ENCODE measurements around the gene SATB1. TPM values are rescaled to one million over a fixed set of nuclear protein-coding genes. Genes with fewer than 3 reads are reported as not detected.

Gene SATB1
- polyA plus RNA-seq, 1 experiment, result 10.8 TPM

GRCh38 chr3:18346097-18346496 is 79.0 kb downstream of the SATB1 start:
- Histone ChIP-seq H3K4me3 (ENCODE audit: low read depth, low read length) (no peak overlapping the region), H3K36me3 (ENCODE audit: control insufficient read depth, insufficient read depth, low read length) (no peaks in the 10 kb centered on the region), H3K27me3 (ENCODE audit: control insufficient read depth, insufficient read depth, low read length) (no peaks in the 10 kb centered on the region)
- TF ChIP-seq CTCF (IDR thresholded peaks at IDR 0.05; ENCODE audit: insufficient read depth, low read depth, low read length), result no peak
- no peak for DNase-seq (ENCODE audit: low read depth)
- CTCF ChIA-PET, result no interaction called here
- POLR2A ChIA-PET, result no interaction called here

- H3K27me3 ChIP-seq (ENCODE audit: control insufficient read depth, insufficient read depth, low read length), result no peaks in the 10 kb centered on the region
- DNase-seq (ENCODE audit: low read depth), result no peak
- no peak for TF ChIP-seq CTCF (IDR thresholded peaks at IDR 0.05; ENCODE audit: insufficient read depth, low read depth, low read length)
- CTCF ChIA-PET, result no interaction called here
- no peaks in the 10 kb centered on the region for H3K36me3 ChIP-seq (ENCODE audit: control insufficient read depth, insufficient read depth, low read length)
- POLR2A ChIA-PET, result no interaction called here
- no peak overlapping the region for H3K4me3 ChIP-seq (ENCODE audit: low read depth, low read length)
Observed at GRCh38 chr3:18345015-18345367, 80.1 kb downstream of the SATB1 start.

- CTCF ChIA-PET, result no interaction called here
- Histone ChIP-seq H3K36me3 (ENCODE audit: control insufficient read depth, insufficient read depth, low read length) (no peaks in the 10 kb centered on the region), H3K4me3 (ENCODE audit: low read depth, low read length) (no peak overlapping the region), H3K27me3 (ENCODE audit: control insufficient read depth, insufficient read depth, low read length) (no peaks in the 10 kb centered on the region)
- POLR2A ChIA-PET, result no interaction called here
- DNase-seq (ENCODE audit: low read depth), result peak; percentile 1
- no peak for TF ChIP-seq CTCF (IDR thresholded peaks at IDR 0.05; ENCODE audit: insufficient read depth, low read depth, low read length)
Observed at GRCh38 chr3:18344306-18345014, 80.7 kb downstream of the SATB1 start.

- ChIA-PET CTCF (no interaction called here), POLR2A (no interaction called here)
- Histone ChIP-seq H3K4me3 (ENCODE audit: low read depth, low read length) (no peak overlapping the region), H3K36me3 (ENCODE audit: control insufficient read depth, insufficient read depth, low read length) (no peaks in the 10 kb centered on the region), H3K27me3 (ENCODE audit: control insufficient read depth, insufficient read depth, low read length) (no peaks in the 10 kb centered on the region)
- TF ChIP-seq CTCF (IDR thresholded peaks at IDR 0.05; ENCODE audit: insufficient read depth, low read depth, low read length), result no peak
- no peak for DNase-seq (ENCODE audit: low read depth)
Observed at GRCh38 chr3:18343809-18344208, 81.3 kb downstream of the SATB1 start.

DNA sequence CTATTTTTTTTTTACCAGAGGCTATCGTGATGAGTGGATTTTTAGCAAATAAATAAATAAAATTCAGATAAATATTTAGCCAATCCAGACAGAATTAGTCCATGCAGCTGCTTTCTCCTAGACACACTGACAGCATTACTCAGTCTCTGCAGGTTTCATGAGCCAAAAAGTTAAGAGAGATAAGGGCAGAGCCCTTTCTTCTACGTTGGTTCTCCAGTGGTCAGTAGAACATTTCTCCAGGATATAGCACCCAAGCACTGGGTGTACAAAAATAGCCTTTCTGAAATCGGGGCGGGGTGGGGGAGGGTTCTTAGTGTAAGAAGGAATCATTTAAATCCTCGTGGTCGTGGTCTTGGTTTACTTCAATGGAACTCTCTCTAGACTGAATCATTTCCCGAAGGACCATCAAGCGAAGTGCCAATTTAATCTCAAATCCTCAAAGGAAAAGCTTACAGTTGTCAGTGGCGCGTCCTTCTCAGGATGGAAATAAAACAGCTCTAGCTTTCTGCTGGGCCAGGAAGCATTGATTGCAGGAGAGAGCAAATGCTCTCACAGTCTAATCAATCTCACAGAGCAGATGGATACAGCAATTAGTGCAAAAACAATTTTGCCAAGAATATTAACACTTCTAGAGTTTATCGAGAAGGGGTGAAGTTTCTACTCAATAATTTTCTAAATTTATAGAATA is 86.2 kb downstream of the SATB1 start:
- CTCF ChIA-PET, result no interaction called here
- H3K36me3 ChIP-seq (ENCODE audit: control insufficient read depth, insufficient read depth, low read length), result no peaks in the 10 kb centered on the region
- no peak overlapping the region for H3K4me3 ChIP-seq (ENCODE audit: low read depth, low read length)
- no peaks in the 10 kb centered on the region for H3K27me3 ChIP-seq (ENCODE audit: control insufficient read depth, insufficient read depth, low read length)
- DNase-seq (ENCODE audit: low read depth), result no peak
- POLR2A ChIA-PET, result no interaction called here
- TF ChIP-seq CTCF (IDR thresholded peaks at IDR 0.05; ENCODE audit: insufficient read depth, low read depth, low read length), result no peak
